GM18907 (cell line): ENCODE measurements around the gene CHAF1A.

Source experiments
- ATAC-seq: cut with Tn5 transposase; IDR thresholded peaks from one replicate; pipeline ENCODE4 v1.9.1; 2021; ENCODE audit warnings: mild to moderate bottlenecking, moderate library complexity; ENCODE audit not compliant: unreplicated experiment

Gene CHAF1A

DNA sequence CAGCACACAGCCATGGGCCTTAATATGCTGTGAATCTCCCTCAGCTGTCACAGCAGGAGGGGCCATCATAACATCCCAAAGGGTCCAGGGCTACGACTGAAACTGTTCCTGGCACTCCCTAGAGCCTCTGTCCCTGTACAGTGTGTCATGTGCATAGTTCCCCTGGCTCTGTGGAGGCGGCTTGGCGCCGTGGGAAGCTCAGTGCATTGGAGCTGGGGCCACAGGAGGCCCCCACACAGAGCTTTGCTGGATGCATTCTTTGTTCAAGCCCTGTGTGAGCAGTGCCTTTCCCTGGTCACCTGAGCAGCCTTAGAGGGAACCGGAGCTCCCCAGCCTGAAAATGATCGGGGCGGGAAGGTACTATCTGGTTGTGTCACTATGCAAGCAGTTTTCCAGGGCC lies 33.8 kb downstream of the CHAF1A start:
- ATAC-seq, result no peak

DNA sequence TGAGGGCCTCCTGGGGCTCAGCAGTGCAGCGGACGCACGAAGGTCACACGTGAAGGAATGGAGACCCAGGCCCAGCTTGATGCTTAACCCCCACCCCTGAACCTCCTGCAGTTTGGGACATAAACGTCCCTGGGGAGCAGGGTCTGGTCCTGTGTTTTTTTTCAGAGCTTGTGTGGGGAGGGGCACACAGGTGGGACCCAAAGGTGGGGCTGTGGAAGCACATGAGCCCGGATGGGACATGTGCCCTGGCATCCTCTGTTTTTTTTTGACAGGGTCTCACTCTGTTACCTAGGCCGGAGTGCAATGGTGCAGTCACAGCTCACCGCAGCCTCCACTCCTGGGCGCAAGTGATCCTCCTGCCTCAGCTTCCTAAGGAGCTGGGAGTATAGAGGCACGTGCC lies 34.7 kb downstream of the CHAF1A start:
- ATAC-seq, result no peak

DNA sequence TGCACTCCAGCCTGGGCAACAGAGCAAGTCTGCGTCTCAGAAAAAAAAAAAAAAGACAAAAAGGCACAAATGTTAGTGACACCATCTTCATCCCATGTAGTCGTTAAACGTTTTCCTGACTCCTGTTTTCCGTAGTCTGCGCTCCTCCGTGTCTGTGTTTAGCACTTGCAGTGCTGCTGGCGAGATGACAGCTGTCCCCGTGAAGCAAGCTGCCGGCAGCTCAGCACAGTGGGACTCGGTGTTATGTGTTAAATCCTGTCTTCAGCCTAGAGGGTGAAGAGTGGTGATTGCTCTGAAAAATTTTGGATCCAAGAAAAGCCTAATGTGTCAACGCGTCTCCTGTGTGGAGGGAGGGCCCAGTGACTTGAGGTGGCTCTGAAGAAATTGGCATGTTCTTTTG lies 36.8 kb downstream of the CHAF1A start:
- no peak for ATAC-seq

DNA sequence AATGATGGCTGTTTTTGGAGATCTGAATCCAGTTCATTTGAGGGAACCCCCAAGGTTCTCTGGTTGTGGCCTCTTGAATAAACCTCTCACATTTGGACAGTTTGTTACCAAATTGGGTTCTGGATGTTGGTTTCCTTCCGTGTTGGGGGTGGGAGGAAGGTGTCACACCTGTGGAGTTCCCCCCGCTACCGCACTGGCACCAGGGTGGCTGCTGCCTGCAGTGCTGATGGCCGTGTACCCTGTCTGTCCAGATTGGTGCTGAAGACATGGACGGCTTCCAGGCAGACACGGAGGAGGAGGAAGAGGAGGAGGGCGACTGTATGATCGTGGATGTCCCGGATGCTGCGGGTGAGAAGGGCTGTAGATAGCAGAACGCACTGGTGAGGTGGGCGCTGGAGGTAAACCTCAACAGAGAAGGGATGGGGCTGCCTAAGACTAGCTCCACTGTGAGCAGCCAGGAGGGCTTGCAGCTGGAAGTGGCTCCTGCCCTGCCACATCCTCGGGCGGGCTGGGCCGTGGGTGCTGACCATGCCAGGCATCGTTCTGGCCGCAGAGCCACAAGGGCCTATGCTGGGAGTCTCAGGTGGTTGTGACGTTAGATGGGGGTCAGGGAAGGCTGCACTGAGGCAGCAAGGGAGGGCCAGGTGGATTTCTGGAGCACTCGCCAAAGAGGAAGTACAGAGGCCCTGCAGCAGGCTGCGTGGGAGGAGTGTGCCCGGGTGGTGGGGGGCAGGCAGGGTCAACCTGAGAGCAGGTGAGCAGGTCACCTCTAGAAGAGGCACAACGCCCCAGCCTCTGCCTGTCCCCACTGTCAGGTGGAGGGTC lies 39.8 kb downstream of the CHAF1A start:
- no peak for ATAC-seq

DNA sequence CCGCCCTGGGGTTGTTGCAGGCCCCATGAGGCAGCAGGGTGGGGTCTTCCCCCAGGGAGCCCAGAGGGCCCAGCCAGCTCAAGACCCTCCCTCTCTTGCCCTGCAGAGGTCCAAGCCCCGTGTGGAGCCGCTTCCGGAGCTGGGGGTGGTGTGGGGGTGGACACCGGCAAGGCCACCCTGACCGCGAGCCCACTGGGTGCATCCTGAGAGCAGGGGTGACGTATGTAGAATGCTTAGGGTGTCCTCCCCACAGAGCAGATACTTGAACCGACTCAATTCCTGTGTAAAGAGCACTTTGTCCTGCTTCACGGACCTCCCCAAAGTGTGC lies 40.3 kb downstream of the CHAF1A start:
- no peak for ATAC-seq

DNA sequence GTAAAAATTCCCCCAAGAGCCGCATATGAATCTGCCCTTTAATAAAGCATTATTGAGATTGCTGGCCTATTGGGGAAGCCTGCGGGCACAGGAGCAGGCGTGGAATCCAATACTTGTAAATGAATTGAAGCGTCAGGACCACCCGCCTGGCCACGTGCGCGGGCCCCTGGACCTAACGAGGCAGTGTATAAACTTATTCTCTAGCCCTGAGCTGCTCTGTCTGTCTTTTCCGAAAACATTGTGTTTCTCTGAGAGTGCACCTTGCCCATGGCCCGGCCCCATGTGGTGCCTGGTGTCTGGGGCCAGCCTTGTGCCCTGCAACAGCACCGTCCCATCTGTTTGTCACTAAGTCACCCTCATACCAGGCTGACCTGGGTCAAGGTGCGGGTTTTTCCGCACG lies 40.7 kb downstream of the CHAF1A start:
- ATAC-seq, result no peak

DNA sequence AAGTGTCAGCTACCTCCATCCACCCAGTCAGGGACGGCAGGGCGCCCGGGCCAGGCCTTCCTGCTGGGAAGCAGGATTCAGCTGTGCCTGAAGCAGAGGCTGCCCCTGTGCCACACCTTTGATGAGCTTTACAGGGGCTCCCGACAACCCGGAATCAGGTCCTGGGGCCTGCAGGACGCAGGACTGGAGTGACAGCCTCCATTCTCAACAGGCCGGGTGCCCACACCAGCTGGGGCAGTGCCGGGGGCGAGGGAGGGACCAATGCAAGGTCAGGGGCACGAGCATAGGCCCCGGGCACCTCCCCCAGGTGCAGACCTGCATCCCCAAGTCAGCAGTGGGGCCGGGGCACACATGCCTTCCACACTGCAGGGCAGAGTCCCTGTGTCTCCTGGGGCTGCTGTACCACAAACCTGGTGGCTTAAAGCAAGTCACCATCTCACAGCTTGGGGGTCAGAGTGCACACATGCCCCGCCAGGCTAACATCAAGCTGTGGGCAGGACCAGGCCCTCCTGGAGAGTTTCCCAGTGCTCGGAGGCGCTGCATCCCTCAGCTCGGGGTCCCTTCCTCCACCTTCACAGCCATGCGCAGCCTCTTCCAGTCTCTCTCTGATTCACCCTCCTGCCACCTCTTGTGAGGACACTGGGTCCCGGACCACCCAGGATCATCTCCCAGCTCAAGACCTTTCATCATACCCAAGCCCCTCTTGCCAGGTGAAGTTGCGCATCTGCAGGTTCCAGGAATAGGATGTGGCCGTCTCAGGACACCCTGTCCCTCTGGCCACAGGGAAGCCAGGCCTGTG lies 41.7 kb downstream of the CHAF1A start:
- ATAC-seq, result no peak

DNA sequence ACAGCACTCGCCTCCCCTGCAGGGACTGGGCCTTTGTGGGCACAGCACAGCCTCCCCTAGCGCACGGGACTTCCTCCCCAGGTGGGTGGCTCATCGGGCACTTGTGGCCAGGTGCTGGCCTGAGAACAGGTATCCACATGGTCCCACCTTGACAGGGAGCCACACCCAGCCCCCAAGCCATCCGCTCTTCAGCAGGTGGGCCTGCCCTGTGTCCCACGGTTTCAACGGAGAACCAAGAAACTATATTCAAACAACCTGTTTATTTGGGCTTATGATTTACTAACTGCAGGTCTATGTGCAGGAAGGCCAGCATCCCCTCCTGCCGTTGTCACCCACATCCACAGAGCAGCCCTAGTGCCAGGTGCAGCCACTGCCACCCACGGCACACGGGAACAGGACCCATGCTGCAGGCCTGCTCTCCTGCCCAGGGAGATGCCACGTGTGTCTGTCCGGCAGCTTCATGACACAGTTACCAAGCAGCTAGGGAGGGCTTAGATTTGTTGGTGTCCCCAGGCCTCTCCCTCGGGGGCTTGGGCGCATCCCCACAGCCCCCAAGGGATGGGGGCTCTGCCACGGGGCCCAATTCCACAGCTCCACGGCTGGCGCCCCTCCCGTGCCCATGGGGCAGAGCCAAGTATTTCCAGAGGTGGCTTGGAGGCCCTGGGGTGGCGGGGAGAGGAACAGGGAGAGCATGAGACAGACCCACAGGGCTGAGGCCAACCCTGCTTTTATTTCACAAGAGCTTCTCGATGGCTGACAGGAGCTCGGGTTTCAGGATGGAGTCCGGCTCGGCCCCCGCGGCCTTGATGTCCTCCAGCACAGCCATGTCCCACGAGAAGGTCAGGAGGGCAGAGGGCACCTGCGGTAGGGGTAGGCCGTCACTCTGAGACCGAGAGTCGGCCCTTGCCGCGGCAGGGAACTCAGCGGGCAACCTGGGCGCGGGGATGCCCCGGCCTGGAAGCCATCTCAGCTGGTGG lies 42.6 kb downstream of the CHAF1A start:
- ATAC-seq, result no peak

DNA sequence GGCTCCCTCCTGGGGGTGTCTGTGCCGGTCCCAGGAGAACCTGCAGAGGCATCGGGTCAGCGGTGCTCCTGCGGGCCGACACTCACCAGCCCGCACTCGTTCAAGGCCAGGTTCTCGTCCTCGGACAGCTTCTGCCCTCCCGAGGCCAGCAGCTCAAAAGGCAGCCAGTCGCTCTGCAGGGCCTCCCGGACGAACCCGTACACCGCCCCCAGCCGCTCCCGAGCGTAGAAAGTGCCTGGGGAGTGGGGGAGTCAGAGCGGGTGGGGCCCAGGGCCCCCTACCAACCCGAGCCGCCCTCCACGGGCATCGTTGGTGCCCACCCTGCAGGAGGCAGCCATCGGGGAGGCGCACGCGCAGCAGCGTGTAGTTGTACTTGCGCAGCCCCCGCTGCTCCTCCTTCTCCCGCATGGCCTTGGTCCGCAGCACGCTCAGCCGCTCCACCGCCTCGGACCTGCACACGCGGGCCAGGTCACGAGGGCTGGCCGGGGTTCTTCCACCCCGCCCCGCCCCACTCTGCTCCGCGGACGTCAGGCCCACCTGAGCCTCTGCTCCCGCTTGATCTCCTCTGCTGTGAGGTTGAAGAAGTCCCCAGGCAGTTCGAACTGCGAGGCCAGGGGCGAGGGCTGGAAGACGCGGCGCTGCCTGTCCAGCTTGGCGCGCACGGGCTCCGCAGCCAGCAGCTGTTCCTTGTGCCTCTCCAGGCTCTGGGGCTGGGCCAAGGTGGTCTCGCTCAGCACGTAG lies 43.7 kb downstream of the CHAF1A start:
- no peak for ATAC-seq

DNA sequence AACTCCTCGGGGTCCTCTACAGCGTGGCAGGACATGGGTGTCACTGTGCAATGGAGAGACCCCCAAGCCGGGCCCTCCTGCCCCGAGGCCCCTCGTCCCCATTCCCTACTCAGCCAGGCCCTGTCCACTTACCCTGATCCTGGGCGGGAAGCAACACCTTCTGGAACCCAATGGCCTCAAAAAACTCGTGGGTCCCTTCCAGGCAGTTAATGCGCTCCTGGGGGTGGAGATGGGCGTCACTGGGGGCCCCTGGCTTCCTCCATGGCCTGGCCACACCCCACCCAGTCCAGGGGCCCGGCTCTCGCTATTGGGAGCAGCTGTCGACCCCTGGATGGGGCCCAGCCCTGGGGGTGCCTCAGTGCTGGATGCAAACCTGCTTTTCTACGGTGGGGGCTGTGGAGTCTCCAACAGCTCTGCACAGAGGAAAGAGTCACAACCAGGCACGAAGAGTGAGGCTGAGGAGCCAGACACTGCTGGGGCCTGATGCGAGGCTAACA lies 44.3 kb downstream of the CHAF1A start:
- ATAC-seq, result no peak

DNA sequence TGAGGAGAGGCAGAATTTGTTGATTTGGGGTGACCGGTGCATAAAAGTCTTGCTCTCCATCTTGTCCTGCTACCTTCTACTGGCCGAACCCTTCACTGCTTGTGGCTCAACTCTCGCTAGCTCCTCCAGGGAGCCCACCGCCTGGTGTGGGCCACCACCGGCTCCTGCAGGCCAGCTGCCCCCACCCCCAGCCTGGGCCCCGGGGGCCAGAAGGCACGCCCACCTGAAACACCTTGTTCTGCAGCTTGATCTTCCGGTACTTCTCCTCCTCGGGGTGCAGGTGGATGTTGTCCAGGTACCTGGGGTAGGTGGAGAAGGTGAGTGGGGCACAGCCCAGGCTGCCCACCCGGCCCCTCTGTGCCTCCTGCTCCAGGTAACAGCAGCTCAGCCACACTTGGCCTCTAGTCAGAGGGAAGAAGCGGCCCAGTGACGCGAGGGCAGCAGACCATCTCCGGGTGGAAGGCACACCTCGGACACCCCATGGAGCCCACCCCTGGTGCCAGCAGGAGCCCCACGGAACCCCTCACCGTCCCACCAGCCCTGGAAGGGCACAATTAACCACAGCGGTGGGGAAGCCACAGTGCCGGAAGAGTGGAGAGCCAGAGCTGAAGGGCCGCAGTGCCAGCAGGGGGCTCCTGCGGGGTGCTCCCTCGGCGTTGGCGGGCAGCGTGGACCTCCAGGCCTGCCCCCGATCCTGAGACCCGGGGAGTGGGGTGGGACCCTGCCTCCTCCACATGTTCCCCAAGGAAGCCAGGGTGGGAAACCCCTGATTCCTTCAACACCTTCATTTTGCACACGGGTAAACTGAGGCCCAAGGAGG lies 45.1 kb downstream of the CHAF1A start:
- no peak for ATAC-seq

DNA sequence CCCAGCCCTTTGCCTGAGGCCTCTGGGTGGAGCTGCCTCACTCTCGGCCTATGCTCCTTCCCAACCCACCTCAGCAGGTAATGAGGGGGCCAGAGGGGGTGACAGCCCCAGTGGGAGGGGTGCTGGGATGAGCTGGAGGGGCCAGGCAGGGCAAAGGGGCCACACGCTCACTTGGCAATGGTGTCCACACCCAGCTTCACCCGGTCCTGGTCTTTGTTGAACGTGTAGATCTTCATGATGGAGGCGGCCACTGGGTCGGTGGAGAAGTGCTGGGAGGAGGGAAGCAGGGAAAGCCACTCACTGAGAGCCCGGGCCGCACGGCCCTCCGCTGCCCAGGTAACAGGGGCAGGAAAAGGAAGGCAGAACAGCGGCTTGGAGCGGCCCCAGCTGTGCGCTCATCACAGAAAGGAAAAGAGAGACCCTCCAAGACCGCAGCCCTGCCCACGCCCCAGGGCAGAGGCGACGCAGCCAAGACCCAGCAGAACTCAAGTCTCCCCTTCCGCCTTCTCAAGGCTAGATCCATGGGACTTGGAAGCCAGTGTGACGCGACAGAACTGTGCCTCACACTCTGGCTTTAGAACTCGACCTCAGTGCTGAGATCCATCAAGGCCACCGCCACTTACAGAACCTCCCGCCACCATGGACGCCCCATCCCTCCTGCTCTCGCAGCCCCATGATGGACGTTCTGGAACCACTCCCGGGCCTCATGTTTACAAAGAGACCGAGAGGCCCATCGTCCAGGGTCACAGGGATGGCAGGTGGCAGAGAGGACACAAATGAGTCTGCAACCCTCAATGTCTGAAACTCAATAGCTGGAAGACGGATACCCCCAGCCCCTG lies 45.9 kb downstream of the CHAF1A start:
- no peak for ATAC-seq

DNA sequence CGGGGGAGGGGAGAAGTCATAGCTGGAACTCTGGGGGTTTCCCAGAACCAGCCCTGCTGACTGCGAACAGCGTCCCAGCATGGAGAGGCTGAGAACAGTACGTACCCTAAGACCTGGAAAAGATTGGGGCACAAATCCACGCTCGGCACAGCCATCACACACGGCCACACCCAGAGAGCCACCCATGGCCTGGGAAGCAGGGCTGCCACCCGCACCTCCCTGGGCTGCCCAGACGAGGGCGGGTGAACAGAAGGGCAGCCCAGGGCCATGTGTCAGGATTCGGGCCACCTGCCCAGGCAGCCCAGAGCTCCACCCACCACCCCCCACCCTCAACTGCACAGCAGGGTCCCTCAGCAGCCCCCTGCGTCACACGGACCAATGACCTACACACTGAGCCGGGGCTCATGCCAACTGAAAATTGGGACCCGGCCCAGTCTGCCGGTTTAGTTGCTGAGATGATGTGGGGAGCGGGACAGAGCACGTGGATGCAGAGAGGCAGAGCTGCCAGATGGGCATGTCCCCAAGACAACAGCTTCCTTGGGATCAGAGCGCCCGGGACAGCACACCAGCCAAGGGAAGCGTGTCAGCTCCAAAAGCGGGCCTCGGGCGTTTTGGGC lies 46.7 kb downstream of the CHAF1A start:
- ATAC-seq, result no peak

DNA sequence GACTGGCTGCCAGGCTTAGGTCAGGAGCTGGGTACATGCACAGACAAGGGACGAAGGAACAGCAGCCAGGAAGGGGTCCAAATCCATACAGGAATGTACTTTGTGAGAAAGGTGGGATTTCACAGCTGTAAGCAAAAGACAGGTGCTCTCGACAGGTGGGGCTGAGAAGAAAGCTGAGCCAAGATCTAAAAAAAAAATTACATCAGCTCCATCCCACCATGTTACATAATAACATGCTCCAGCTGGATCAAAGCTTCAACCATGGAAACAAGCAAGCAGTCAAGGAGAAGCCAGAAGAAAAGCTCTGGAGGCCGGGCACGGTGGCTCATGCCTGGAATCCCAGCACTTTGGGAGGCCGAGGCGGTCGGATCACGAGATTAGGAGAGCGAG lies 47.2 kb downstream of the CHAF1A start:
- no peak for ATAC-seq

DNA sequence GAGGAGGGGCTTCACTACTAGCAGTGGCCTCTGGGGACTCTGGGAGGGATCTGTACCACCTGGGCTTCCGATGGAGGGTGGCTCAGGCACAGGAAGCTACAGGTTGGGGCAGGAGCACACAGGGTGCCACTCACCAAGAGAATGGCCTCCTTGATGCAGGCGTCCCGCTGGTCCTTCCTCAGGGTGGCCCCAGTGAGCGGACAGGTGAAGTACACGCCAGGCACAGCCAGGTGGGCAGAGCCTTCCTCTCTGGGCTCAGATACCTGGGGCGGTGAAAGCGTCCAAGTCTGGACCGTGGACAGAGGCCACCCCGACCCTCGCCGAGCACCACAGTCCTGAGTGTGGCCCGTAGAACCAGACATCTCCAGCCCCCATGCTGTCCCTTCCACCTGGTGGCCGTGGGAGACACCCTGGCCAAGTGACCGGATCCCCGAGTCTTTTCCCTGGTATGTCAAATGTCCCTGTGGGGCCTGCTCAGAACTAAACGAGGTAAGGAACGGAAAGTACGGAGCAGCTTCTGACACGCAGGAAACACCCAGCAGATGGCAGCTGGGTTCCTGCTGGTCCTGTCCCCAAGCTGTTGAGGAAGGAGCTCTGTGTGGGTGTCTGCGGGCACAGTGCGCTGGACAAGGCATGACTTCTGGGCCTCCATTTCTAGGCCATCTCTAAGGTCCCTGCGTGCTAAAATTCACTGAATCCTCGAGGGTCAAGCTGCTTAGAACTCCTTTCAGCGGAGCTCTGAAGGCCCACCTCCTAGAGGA lies 50.0 kb downstream of the CHAF1A start:
- ATAC-seq, result no peak

DNA sequence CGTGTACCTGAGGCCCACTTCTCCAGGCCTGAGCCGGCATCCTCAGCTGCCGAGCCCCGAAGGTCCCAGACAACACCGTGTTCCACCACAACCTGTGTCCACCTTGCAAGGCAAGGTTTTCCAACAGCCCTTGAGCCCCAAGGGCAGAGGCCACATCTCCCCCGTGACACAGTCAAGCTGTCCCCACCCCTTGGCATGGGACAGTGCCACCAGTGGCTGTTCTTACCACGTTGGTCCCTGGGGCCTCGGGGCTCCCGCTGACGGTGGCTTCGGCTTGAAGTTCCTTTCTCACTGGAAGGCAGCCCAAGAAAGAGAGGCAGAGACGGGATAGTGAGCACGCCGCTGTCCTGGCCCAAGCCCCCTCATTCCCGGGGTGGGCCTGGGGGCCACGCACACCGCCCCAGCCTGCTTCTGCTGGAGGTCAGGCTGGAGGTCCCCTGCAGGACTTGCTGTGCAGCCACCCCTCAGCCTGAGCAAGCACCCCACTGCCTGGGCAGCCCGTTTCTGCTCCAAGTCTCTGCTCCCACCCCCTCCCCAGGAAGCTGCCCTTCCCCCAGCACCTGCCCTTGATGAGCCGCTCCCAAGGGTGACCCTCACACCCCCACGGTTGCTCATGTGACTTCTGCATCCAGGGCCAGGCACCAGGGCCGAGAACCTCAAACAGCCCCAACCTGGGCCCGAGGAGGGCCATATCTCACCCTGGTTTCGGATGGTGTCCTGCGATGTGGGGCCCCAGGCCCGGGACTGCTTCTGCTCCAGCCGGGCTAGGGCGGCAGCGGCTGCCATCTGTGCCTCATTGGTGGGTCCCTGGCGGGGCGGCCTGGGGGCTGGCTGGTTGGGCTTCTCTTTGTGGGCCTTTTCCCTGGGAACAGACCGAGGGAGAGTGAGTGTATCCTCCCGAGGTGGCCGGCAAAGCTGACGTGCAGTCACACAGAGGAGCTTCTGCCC lies 51.1 kb downstream of the CHAF1A start:
- no peak for ATAC-seq
